ENCODE data around the gene TOR2A.

The TOR2A gene

GRCh38 chr9:127682351-127683136, 52.5 kb downstream of the TOR2A start:
- no peak overlapping the region for H3K4me3 ChIP-seq (replicated peaks; ENCODE audit: low read depth, low read length)
- no peak for DNase-seq (ENCODE audit: extremely low read depth, low read depth)
- TF ChIP-seq CTCF (IDR thresholded peaks at IDR 0.05; ENCODE audit: low read depth, low read length, missing control alignments) = no peak

Data from HFF-Myc (cell line).